ENCODE results near the gene SLC46A2.
A peak's percentile ranks its signal among the peaks of the same experiment; 100 is the strongest.

The SLC46A2 gene

GRCh38 chr9:112856843-112857242 is 33.8 kb downstream of the SLC46A2 start:
- DNase-seq = no peak

GRCh38 chr9:112856200-112856599 is 34.5 kb downstream of the SLC46A2 start:
- DNase-seq = no peak

DNA sequence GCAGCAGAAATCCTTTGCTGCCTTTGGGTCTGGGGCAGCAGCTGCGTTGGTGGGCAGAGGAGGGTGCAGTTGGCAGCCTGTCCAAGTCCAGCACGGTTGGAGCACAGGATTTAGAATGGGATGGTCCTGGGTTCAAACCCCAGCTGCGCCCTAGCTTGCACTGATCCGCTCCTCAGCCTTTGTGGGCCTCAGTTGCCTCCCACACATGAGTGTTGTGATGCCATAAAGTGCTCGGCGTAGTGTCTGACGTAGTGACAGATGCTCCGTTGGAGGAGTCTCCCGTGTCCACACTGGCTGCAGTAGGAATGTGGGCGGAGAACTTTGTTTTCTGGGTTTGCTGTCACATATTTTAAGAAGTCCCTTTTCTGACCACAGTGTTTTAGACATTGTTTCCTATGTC is 36.0 kb downstream of the SLC46A2 start:
- DNase-seq = no peak

DNA sequence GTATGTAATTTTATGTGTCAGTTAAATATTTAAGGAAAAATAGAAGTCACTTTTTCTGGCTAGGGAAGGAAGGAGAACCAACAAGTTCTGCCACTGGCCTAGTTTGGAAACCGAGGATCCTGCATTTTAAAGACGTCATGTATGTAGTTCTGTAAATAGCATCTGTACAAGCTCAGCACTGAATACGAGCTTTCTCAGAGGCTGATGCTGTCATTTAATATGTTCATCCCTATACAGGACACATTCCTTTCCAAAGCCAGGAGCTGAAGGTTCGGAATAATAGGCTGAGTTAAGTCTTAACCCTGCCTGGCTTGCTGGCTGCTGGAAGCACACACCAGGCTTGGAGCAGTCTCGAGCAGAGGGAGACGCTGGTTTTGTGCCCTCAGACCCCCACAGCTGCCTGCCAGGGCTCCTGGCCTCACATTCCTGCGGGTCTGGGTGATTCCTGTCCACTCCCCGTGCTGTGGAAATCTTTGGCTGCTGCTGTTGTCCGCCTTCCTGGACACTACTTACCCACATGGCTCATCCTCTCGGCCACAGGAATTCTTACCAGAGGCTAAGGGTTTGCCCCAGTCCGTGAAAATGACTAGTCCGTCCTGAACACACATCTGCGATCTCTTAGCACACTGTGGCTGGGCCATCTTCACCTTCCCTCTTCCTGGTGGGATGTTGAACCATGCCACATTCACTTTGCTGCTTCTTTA is 36.6 kb downstream of the SLC46A2 start:
- no peak for DNase-seq

DNA sequence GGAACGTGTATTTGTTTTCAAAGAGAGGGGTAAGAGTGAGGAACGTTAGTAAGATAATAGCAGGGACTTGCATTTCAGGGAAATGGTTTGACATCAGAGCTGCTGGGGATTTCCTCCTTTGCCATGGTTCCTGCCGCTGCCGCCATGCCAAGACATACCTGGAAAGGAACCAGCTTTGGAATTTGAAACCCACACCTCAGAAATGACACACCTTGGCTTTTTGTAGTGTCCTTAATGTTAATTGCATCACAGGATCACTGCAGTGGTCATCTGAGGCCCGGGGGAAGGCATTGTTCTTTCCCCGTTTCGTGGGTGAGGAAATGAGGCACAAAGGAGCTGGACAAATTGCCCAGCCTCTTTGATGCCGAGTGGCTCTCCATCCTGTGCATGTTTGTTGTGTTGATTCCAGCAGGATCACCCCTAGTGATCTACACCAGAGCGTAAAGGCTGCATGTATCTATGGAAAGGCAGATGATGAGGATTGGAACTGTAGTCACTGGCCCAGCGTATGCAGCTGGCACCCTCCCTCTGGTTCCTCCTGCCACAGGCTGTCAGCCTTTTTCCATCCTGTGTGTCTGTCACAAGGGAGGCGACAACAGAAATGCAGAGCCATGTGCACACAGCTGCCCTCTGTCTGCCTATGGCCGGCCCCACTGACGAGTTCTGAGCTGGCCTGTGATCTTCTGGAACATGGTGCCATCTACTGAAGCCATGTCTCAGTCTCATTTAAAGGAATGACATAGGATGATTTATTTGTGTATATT is 37.8 kb downstream of the SLC46A2 start:
- DNase-seq = no peak

DNA sequence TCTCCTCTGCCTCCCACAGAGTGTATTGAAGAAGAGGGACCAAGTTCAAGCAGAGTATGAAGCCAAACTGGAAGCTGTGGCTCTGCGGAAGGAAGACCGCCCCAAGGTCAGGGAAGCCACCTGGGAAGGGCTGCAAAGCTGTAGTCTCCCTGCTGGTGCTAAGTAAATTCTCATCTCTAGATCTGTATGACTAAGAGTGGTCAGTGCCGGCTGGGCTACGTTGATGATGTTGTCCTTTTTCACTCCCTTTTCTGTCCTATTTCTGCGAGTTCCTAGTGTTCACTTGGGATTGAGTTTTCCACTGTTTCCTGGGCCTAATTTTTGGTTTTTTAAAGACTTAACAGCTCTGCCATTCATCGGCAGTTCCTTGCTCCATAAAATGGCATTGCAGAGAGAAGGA is 39.8 kb downstream of the SLC46A2 start:
- DNase-seq = no peak

- DNase-seq = no peak
These were observed 41.2 kb downstream of the SLC46A2 start for GRCh38 chr9:112849363-112849922.

- no peak for DNase-seq
These were observed 42.1 kb downstream of the SLC46A2 start for GRCh38 chr9:112848316-112849151.

DNA sequence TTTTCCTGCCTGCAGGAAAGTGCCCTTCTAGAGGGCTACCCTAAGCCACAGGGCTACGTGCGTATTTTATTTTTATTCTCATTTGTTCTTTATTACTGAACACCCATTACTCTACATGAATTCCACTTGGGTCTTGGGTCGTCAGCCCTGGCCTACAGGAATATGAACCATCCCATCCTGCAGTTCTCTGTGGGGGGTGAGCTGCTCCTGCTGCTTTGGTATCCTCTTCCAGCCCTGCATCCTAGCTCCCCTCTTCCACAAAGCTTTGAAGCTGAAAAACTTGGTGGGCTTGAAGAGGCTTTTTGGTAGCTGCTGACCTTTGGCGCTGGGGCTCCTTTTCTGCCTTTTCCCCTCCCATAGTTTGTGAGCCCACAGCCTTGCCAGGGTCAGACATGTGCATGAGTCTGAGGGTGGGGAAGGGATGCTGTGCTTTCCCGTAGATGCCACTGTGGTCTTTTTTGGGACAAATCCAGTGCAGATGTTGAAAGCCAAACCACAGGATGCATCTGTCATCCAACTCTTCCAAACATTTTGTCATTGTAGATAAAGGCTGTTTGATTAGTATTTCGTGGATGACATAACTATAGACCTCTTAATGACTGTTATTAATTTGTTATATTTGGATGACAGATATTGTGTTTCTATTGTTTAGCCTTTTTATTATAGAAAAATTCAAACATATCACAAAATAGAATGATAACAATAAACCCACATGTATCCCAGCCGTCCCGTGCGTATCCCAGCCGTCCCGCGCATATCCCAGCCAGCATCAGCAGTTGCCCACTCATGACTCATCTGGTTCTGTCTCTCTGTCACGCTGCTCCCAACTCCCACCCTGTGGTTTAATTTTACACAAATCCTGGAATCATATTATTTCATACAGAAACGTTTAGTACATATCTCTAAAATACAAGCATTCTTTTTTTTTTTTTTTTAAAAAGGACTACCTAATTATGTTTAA is 43.9 kb downstream of the SLC46A2 start:
- DNase-seq = no peak

- peak; percentile 51 for DNase-seq
These were observed 45.7 kb downstream of the SLC46A2 start for GRCh38 chr9:112844771-112845542.

GRCh38 chr9:112842555-112842954 is 48.1 kb downstream of the SLC46A2 start:
- no peak for DNase-seq

DNA sequence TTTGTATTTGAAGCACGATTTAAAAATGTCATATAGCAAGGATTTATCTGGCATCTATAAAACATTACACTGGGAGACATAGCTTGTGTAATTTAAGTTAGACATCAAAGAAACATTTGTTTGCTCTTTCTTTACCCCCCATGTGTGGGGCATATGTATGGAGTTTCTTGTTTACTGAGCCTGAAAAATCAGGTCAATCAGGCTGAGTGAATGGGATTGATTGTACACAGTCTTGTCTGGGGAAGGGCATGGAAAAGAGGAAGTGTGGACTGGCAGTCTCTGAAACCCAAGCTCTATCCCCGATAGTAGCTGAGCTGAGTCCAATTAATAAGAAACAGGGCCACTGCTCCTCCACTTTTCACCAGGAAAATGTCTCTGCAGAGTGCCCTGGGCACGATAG is 49.4 kb downstream of the SLC46A2 start:
- DNase-seq = no peak

- DNase-seq = no peak
These were observed 51.3 kb downstream of the SLC46A2 start for GRCh38 chr9:112839331-112839730.

DNA sequence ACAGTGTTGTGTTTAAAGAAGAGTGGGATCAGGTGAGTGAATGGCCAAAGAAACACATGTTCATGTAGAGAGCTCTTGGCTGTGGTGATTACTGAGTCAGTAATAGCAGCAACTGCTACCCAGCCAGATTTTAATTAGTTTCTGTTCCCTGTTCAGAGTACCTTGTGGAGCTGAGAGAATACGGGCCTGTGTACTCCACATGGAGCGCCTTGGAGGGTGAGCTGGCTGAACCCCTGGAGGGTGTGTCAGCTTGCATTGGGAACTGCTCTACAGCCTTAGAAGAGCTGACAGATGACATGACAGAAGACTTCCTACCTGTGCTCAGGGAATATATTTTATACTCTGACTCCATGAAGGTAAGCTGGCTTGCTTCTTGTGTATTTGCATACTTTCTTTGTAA is 52.3 kb downstream of the SLC46A2 start:
- no peak for DNase-seq

DNA sequence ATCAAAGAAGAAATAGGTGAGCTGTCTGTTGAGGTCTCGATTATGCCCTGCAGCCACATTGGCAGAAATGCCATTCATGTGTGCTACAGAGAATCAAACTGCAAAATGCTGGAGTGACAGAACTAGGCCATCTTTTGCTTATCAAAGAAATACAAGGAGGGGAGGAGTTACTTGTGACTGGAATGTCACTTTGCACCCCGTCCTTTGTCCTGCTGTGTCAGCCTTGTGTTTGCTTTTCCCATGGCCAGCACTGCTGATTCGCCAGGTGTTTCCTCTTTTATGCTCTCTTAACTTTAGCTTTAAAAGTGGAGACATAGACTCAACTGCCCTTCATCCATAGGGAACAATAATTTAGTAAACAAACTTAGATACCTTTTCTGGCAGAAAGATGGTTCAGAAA is 54.3 kb downstream of the SLC46A2 start:
- no peak for DNase-seq

DNA sequence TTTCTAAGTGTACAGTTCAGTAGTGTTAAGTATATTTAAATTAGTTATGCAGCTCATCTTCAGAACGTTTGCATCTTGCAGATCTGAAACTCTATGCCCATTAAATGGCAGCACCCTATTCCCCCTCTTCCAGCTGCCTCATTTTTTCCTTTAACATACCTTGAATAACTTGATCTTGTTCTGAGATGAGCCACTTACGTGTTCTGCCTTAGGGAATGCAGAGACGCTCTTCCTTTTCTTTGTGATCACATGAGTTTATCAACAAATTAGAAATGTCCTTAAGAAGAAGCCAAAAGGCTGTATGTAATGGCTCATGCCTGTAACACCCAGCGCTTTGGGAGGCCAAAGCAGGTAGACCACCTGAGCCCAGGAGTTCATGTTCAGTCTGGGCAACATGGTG is 57.6 kb downstream of the SLC46A2 start:
- DNase-seq = no peak

- no peak for DNase-seq
These were observed 58.7 kb downstream of the SLC46A2 start for GRCh38 chr9:112831969-112832368.

- no peak for DNase-seq
These were observed 59.3 kb downstream of the SLC46A2 start for GRCh38 chr9:112831281-112831851.
